MM.1S (cell line): ENCODE data around the gene PLCG2.

Experiments
- EZH2phosphoT487 ChIP-seq: fragments of 300-600 bp; sonication (generic); IDR thresholded peaks from 2 replicates; pipeline ENCODE4 v1.6.1; 2018; ENCODE audit warnings: antibody characterized with exemption, low read length
- TF ChIP-seq, protein P1 (sequence below): fragments of 300-600 bp; sonication (generic); IDR thresholded peaks from 2 replicates; pipeline ENCODE4 v1.5.1; 2016; ENCODE audit warnings: antibody characterized with exemption, low read length, mixed read lengths

GRCh38 chr16:81785138-81785924, 6.2 kb downstream of the PLCG2 start:
- TF ChIP-seq, protein P1, sequence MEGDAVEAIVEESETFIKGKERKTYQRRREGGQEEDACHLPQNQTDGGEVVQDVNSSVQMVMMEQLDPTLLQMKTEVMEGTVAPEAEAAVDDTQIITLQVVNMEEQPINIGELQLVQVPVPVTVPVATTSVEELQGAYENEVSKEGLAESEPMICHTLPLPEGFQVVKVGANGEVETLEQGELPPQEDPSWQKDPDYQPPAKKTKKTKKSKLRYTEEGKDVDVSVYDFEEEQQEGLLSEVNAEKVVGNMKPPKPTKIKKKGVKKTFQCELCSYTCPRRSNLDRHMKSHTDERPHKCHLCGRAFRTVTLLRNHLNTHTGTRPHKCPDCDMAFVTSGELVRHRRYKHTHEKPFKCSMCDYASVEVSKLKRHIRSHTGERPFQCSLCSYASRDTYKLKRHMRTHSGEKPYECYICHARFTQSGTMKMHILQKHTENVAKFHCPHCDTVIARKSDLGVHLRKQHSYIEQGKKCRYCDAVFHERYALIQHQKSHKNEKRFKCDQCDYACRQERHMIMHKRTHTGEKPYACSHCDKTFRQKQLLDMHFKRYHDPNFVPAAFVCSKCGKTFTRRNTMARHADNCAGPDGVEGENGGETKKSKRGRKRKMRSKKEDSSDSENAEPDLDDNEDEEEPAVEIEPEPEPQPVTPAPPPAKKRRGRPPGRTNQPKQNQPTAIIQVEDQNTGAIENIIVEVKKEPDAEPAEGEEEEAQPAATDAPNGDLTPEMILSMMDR: no peak
- no peak for TF ChIP-seq EZH2phosphoT487
